ENCODE data around the gene ZNF70. TPM values are rescaled to one million over a fixed set of nuclear protein-coding genes. Genes with fewer than 3 reads are reported as not detected.
A peak's percentile ranks its signal among the peaks of the same experiment; 100 is the strongest.
"Not testable (repeated sequence)": the region's sequence is repeated elsewhere in the genome, so short reads cannot be mapped to it uniquely, and the experiment has no call there.

Gene ZNF70
- total and polyA plus RNA-seq, 7 donors = 0.23 to 5.5 (median 2.6) TPM

- peaks cover 16 to 40% (median 18%) of the 10 kb centered on the region in 4 donors for H3K36me3 ChIP-seq
- no peaks in the 10 kb centered on the region for H3K4me1 ChIP-seq
- H3K9me3 ChIP-seq = no peaks in the 10 kb centered on the region
- TF ChIP-seq EP300 (IDR thresholded peaks at IDR 0.05) = no peak
- TF ChIP-seq CTCF (IDR thresholded peaks at IDR 0.05) = no peak
- TF ChIP-seq POLR2A (IDR thresholded peaks at IDR 0.05) = no peak
- TF ChIP-seq POLR2AphosphoS5 (IDR thresholded peaks at IDR 0.05) = no peak
- 81 to 82% methylated on average over 7 of the region's 7 CpGs for WGBS, 2 donors
- intact Hi-C loops (cut with DNase I) = no loop called here
- no peak overlapping the region for H3K4me3 ChIP-seq
- no peak for DNase-seq
- H3K27me3 ChIP-seq = no peaks in the 10 kb centered on the region
- peak overlapping the region in 3 of 4 donors; percentile 1 to 26 (median 14) for H3K27ac ChIP-seq
Measured at GRCh38 chr22:23742505-23743264, 8.2 kb downstream of the ZNF70 start.

- H3K27me3 ChIP-seq = no peaks in the 10 kb centered on the region
- H3K4me3 ChIP-seq = no peak overlapping the region
- no peaks in the 10 kb centered on the region for H3K4me1 ChIP-seq
- H3K9me3 ChIP-seq = no peaks in the 10 kb centered on the region
- intact Hi-C loops (cut with DNase I) = no loop called here
- DNase-seq = no peak
- TF ChIP-seq EP300 (IDR thresholded peaks at IDR 0.05) = no peak
- TF ChIP-seq POLR2AphosphoS5 (IDR thresholded peaks at IDR 0.05) = no peak
- no peak for TF ChIP-seq CTCF (IDR thresholded peaks at IDR 0.05)
- TF ChIP-seq POLR2A (IDR thresholded peaks at IDR 0.05) = no peak
- H3K36me3 ChIP-seq = peaks cover 0 to 14% (median 0%) of the 10 kb centered on the region in 4 donors
- no peak overlapping the region for H3K27ac ChIP-seq
Measured at GRCh38 chr22:23737696-23738095, 13.2 kb downstream of the ZNF70 start.

- peak; percentile 27 for DNase-seq
- H3K27ac ChIP-seq; H3K4me3 ChIP-seq; H3K4me1 ChIP-seq; H3K9me3 ChIP-seq; H3K27me3 ChIP-seq; intact Hi-C loops (cut with DNase I); H3K36me3 ChIP-seq: not testable (repeated sequence)
- 88 to 89% methylated on average over 4 of the region's 4 CpGs for WGBS, 2 donors
Measured at GRCh38 chr22:23728108-23728507, 22.8 kb downstream of the ZNF70 start.

- no peak for TF ChIP-seq EP300 (IDR thresholded peaks at IDR 0.05)
- no peak for TF ChIP-seq CTCF (IDR thresholded peaks at IDR 0.05)
- no peak for TF ChIP-seq POLR2A (IDR thresholded peaks at IDR 0.05)
- no peak for TF ChIP-seq POLR2AphosphoS5 (IDR thresholded peaks at IDR 0.05)
- Histone ChIP-seq H3K4me3 (no peak overlapping the region), H3K4me1 (no peaks in the 10 kb centered on the region), H3K36me3 (no peaks in the 10 kb centered on the region), H3K9me3 (no peaks in the 10 kb centered on the region), H3K27me3 (no peaks in the 10 kb centered on the region), H3K27ac (no peak overlapping the region)
- intact Hi-C loops (cut with DNase I) = no loop called here
- DNase-seq = no peak
- WGBS, 2 donors = 76 to 83% methylated on average over 2 of the region's 2 CpGs
Measured at GRCh38 chr22:23722724-23723123, 28.2 kb downstream of the ZNF70 start.

GRCh38 chr22:23722160-23722559 lies 28.8 kb downstream of the ZNF70 start:
- no peaks in the 10 kb centered on the region for H3K9me3 ChIP-seq
- peaks cover 0 to 4% (median 3%) of the 10 kb centered on the region in 4 donors for H3K4me1 ChIP-seq
- DNase-seq = no peak
- no peaks in the 10 kb centered on the region for H3K36me3 ChIP-seq
- no peak overlapping the region for H3K27ac ChIP-seq
- no peak overlapping the region for H3K4me3 ChIP-seq
- no peaks in the 10 kb centered on the region for H3K27me3 ChIP-seq
- TF ChIP-seq CTCF (IDR thresholded peaks at IDR 0.05) (no peak), EP300 (IDR thresholded peaks at IDR 0.05) (no peak), POLR2AphosphoS5 (IDR thresholded peaks at IDR 0.05) (no peak), POLR2A (IDR thresholded peaks at IDR 0.05) (no peak)
- intact Hi-C loops (cut with DNase I) = no loop called here
- WGBS, 2 donors = 73 to 85% methylated on average over 4 of the region's 4 CpGs
